HepG2 (cell line): ENCODE measurements around the gene DIP2C. TPM values are rescaled to one million over a fixed set of nuclear protein-coding genes. Genes with fewer than 3 reads are reported as not detected.
A peak's percentile ranks its signal among the peaks of the same experiment; 100 is the strongest.

Experiments used
- ARNTL ChIP-seq: sonication (generic); formaldehyde crosslinking; IDR thresholded peaks from 2 replicates; pipeline ENCODE4 v1.4.0; 2020; ENCODE audit warnings: mild to moderate bottlenecking, missing genetic modification reagents
- CAMTA2 ChIP-seq: sonication (generic); formaldehyde crosslinking; IDR thresholded peaks from 2 replicates; pipeline ENCODE4 v1.4.0; 2020; ENCODE audit warnings: mild to moderate bottlenecking, missing genetic modification reagents, borderline replicate concordance
- DMAP1 ChIP-seq: IDR thresholded peaks from 2 replicates; pipeline ENCODE4 v1.6.1; 2016
- ELF3 ChIP-seq: IDR thresholded peaks from 2 replicates; pipeline ENCODE4 v1.6.1; 2016; ENCODE audit warnings: missing genetic modification reagents, missing compliant biosample characterization
- HNF4G ChIP-seq, 2 experiments: sonication (generic) in 1 of 2; formaldehyde crosslinking in 1 of 2; IDR thresholded peaks; 2 replicates each; pipeline versions ENCODE4 v1.4.0 to v1.6.1; 2011 to 2020; ENCODE audit warnings: borderline replicate concordance in 2 of 2, low read depth in 2 of 2, mild to moderate bottlenecking in 2 of 2, low read length in 1 of 2, missing genetic modification reagents in 1 of 2, moderate library complexity in 1 of 2
- KDM3A ChIP-seq: IDR thresholded peaks from 2 replicates; pipeline ENCODE4 v1.6.1; 2018; ENCODE audit warnings: low read depth, missing compliant biosample characterization
- KLF16 ChIP-seq, 2 experiments: sonication (generic) in 1 of 2; formaldehyde crosslinking in 1 of 2; IDR thresholded peaks; 2 replicates each; pipeline versions ENCODE4 v1.6.1 to v1.8.0; 2016 to 2023; ENCODE audit warnings: missing genetic modification reagents in 2 of 2, missing compliant biosample characterization in 1 of 2
- NFYC ChIP-seq: IDR thresholded peaks from 2 replicates; pipeline ENCODE4 v1.6.1; 2016; ENCODE audit warnings: missing genetic modification reagents, missing compliant biosample characterization
- RAD21 ChIP-seq: fragments of 450-650 bp; formaldehyde crosslinking; IDR thresholded peaks from 2 replicates; pipeline ENCODE4 v1.5.0; 2020; ENCODE audit warnings: mild to moderate bottlenecking
- RXRB ChIP-seq: IDR thresholded peaks from 2 replicates; pipeline ENCODE4 v1.6.1; 2016; ENCODE audit warnings: borderline replicate concordance, missing genetic modification reagents, missing compliant biosample characterization
- SALL1 ChIP-seq: sonication (generic); formaldehyde crosslinking; IDR thresholded peaks from 2 replicates; pipeline ENCODE4 v1.8.0; 2022; ENCODE audit warnings: mild to moderate bottlenecking, missing genetic modification reagents
- SMAD1 ChIP-seq: sonication (generic); formaldehyde crosslinking; IDR thresholded peaks from 2 replicates; pipeline ENCODE4 v1.4.0; 2020; ENCODE audit warnings: missing genetic modification reagents, low read depth, mild to moderate bottlenecking, borderline replicate concordance
- STAT6 ChIP-seq: sonication (generic); formaldehyde crosslinking; IDR thresholded peaks from 2 replicates; pipeline ENCODE4 v1.4.0; 2020; ENCODE audit warnings: missing genetic modification reagents, mild to moderate bottlenecking, borderline replicate concordance
- TAF1 ChIP-seq: sonication (generic); formaldehyde crosslinking; IDR thresholded peaks from 2 replicates; pipeline ENCODE4 v1.4.0; 2020; ENCODE audit warnings: missing genetic modification reagents
- U2AF1 ChIP-seq: fragments of 200-400 bp; formaldehyde crosslinking; optimal IDR thresholded peaks from 2 replicates; pipeline ENCODE3; 2017; ENCODE audit warnings: mild to moderate bottlenecking, low read depth, low read length
- ZBTB38 ChIP-seq: sonication (generic); formaldehyde crosslinking; IDR thresholded peaks from 2 replicates; pipeline ENCODE4 v1.5.1; 2020; ENCODE audit warnings: mild to moderate bottlenecking, missing genetic modification reagents
- ZBTB4 ChIP-seq: sonication (generic); formaldehyde crosslinking; IDR thresholded peaks from 2 replicates; pipeline ENCODE4 v1.4.0; 2020; ENCODE audit warnings: missing genetic modification reagents, mild to moderate bottlenecking, borderline replicate concordance
- ZNF124 ChIP-seq: sonication (generic); formaldehyde crosslinking; IDR thresholded peaks from 2 replicates; pipeline ENCODE4 v1.4.0; 2020; ENCODE audit warnings: missing genetic modification reagents
- ZNF230 ChIP-seq: sonication (generic); formaldehyde crosslinking; IDR thresholded peaks from 2 replicates; pipeline ENCODE4 v1.4.0; 2020; ENCODE audit warnings: mild to moderate bottlenecking, missing genetic modification reagents
- polyA plus RNA-seq, 8 experiments: library from polyadenylated mRNA; depleted of rRNA in 3 of 8; stranded (reverse) in 7 of 8; unstranded in 1 of 8; fragments of >200 nt; fragmentation: Illumina TruSeq in 4 of 8; extraction: Trizol in 4 of 8; gene quantifications; 2 replicates each; pipeline versions ENCODE4 v1.2.1 to v1.2.3, GENCODE V29; 2011 to 2016; ENCODE audit warnings: low read depth in 4 of 8, missing spikeins in 1 of 8, mixed read lengths in 1 of 8; ENCODE audit not compliant: insufficient read depth in 1 of 8
- total RNA-seq, 5 experiments: library from RNA; depleted of rRNA; stranded (reverse); fragments of >200 nt; fragmentation: Illumina TruSeq; extraction: Trizol; gene quantifications; 2 replicates each; pipeline ENCODE4 v1.2.3, GENCODE V29; 2016; ENCODE audit warnings: low read depth in 1 of 5
- TF ChIP-seq, protein P1 (sequence below): sonication (generic); formaldehyde crosslinking; IDR thresholded peaks from 2 replicates; pipeline ENCODE4 v1.5.0; 2020; ENCODE audit warnings: mild to moderate bottlenecking, missing genetic modification reagents, moderate library complexity
- TF ChIP-seq, protein P2 (sequence below): sonication (generic); formaldehyde crosslinking; IDR thresholded peaks from 2 replicates; pipeline ENCODE4 v1.8.1; 2022; ENCODE audit warnings: mild to moderate bottlenecking, missing genetic modification reagents

The DIP2C gene
- total and polyA plus RNA-seq, 2 of the 13 experiments (the other 11 are each of a cell fraction or from before 2014, with no cell fraction given): 2.2 to 2.7 TPM

DNA sequence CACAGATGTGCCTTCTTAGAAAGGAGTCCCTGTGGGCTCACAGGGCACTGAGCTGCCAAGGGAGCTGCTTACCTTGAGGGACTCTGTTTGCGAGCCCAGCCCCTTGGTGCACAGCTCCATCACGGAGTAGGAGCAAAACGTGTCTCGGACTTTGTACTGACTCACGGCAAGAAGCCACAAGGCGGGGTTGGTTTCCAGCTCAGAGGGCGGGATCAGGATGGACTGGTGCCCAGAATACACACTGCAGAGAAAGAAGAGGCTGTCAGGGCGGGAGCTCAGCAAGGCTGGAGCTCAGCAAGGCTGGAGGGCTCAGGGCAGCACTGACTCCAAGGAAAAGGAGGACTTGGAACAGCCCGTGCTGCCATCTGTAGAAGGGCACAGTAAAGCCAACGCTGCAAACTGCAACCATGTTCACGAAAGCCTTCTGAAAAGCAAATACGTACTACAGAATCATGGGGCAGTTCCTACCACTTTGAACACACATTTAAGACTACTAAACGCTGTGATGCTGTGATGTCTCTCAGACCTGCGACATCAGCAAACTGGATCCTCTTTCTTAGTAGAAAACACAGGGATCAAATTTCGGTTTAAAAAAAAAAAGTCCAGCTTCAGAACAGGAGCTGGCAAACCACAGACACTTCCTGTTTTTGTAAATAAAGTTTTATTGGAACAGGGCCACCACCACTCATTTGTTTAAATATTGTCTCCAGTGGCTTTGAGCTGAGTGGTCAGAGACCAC, 359.9 kb downstream of the DIP2C start (continued):
- peak; percentile 63; the same call in 1 of the 2 replicates for TF ChIP-seq ZBTB4
- TF ChIP-seq ELF3 (CRISPR knock-in tag): peak; percentile 35
- TF ChIP-seq CAMTA2 (CRISPR knock-in tag): no peak
- TF ChIP-seq KDM3A: no peak
- TF ChIP-seq, protein P1, sequence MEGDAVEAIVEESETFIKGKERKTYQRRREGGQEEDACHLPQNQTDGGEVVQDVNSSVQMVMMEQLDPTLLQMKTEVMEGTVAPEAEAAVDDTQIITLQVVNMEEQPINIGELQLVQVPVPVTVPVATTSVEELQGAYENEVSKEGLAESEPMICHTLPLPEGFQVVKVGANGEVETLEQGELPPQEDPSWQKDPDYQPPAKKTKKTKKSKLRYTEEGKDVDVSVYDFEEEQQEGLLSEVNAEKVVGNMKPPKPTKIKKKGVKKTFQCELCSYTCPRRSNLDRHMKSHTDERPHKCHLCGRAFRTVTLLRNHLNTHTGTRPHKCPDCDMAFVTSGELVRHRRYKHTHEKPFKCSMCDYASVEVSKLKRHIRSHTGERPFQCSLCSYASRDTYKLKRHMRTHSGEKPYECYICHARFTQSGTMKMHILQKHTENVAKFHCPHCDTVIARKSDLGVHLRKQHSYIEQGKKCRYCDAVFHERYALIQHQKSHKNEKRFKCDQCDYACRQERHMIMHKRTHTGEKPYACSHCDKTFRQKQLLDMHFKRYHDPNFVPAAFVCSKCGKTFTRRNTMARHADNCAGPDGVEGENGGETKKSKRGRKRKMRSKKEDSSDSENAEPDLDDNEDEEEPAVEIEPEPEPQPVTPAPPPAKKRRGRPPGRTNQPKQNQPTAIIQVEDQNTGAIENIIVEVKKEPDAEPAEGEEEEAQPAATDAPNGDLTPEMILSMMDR: peak; percentile 50
- TF ChIP-seq, protein P2, sequence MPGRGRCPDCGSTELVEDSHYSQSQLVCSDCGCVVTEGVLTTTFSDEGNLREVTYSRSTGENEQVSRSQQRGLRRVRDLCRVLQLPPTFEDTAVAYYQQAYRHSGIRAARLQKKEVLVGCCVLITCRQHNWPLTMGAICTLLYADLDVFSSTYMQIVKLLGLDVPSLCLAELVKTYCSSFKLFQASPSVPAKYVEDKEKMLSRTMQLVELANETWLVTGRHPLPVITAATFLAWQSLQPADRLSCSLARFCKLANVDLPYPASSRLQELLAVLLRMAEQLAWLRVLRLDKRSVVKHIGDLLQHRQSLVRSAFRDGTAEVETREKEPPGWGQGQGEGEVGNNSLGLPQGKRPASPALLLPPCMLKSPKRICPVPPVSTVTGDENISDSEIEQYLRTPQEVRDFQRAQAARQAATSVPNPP: no peak
- no peak for TF ChIP-seq ZNF124
- TF ChIP-seq RXRB (CRISPR knock-in tag): peak; percentile 35; the same call in 1 of the 2 replicates
- TF ChIP-seq NFYC (CRISPR knock-in tag): no peak
- peak; percentile 47; the same call in 1 of the 2 replicates for TF ChIP-seq DMAP1
- TF ChIP-seq SALL1: peak; percentile 71
- TF ChIP-seq STAT6 (CRISPR knock-in tag): no peak
- TF ChIP-seq RAD21 (CRISPR knock-in tag): 0 out of 2 replicates have a peak, but pooled peaks have one; percentile 8
- TF ChIP-seq SMAD1 (CRISPR knock-in tag): no peak
- peak; percentile 32; the same call in 1 of the 2 replicates for TF ChIP-seq ZBTB38 (CRISPR knock-in tag)
- TF ChIP-seq HNF4G (IDR thresholded peaks at IDR 0.05; ENCODE audit: borderline replicate concordance, low read depth, low read length): peak; percentile 74; the same call in 1 of the 2 replicates
- peak; percentile 81; the same call in 1 of the 2 replicates for TF ChIP-seq HNF4G (CRISPR knock-in tag; IDR thresholded peaks at IDR 0.05; ENCODE audit: borderline replicate concordance, low read depth)
- no peak for TF ChIP-seq U2AF1
- TF ChIP-seq KLF16 (CRISPR knock-in tag; IDR thresholded peaks at IDR 0.05): no peak
- peak; percentile 59; the same call in 1 of the 2 replicates for TF ChIP-seq TAF1 (CRISPR knock-in tag)
- TF ChIP-seq ZNF230 (CRISPR knock-in tag): no peak
- no peak for TF ChIP-seq ARNTL (CRISPR knock-in tag)
